ENCODE results near the gene ORC1.
A peak's percentile ranks its signal among the peaks of the same experiment; 100 is the strongest.

ORC1 gene

GRCh38 chr1:52404116-52404974 lies at the start of gene ORC1, which contains the start of gene PRPF38A:
ORC1 (minus strand) TSS chr1:52404423; CDS start chr1:52402223, 2,200 bp downstream.
PRPF38A (plus strand) TSS chr1:52404602; CDS start chr1:52404750, 148 bp downstream.
- H3K27ac ChIP-seq, result peak within 1 kb of the TSS; percentile 87 to 98 (median 94)
- H3K9ac ChIP-seq, result peak within 1 kb of the TSS; percentile 88 to 98 (median 93)
- peak within 1 kb of the TSS; percentile 75 to 92 (median 89) for H3K4me2 ChIP-seq
- H3K9me3 ChIP-seq (replicated peaks in 1 of 11), result no peaks in the 10 kb centered on the region
- H3K4me1 ChIP-seq, result peaks cover 29 to 36% (median 34%) of the 10 kb centered on the region in 10 experiments
- no peaks in the 10 kb centered on the region for H3K27me3 ChIP-seq
- peak; percentile 70 to 95 (median 86); a peak in 21 of 22 replicates for TF ChIP-seq Cebpa-rat (IDR thresholded peaks at IDR 0.05)
- peaks cover 0 to 41% (median 0%) of the 10 kb centered on the region in 11 experiments; a peak in 8 of 22 replicates for H4K20me1 ChIP-seq
- peaks cover 23 to 72% (median 64%) of the 10 kb centered on the region in 11 experiments for H3K36me3 ChIP-seq
- peak within 1 kb of the TSS; percentile 77 to 98 (median 83) for H3K4me3 ChIP-seq

GRCh38 chr1:52444463-52444862 lies 40.2 kb upstream of the ORC1 start:
- no peak overlapping the region for H3K9ac ChIP-seq
- H4K20me1 ChIP-seq, result peaks cover 0 to 3% (median 0%) of the 10 kb centered on the region in 11 experiments; a peak in 2 of 22 replicates
- H3K9me3 ChIP-seq (replicated peaks in 1 of 11), result no peaks in the 10 kb centered on the region
- H3K4me1 ChIP-seq, result peaks cover 0 to 19% (median 11%) of the 10 kb centered on the region in 10 experiments; a peak in 16 of 20 replicates
- no peaks in the 10 kb centered on the region for H3K27me3 ChIP-seq
- H3K27ac ChIP-seq, result no peak overlapping the region
- no peak overlapping the region for H3K4me3 ChIP-seq
- TF ChIP-seq Cebpa-rat (IDR thresholded peaks at IDR 0.05), result no peak
- H3K4me2 ChIP-seq, result no peak overlapping the region
- H3K36me3 ChIP-seq, result peaks cover 63 to 98% (median 89%) of the 10 kb centered on the region in 11 experiments

GRCh38 chr1:52439976-52440375 lies 35.8 kb upstream of the ORC1 start:
- Histone ChIP-seq H3K36me3 (peaks cover 67 to 100% (median 97%) of the 10 kb centered on the region in 11 experiments), H3K4me1 (peaks cover 0 to 31% (median 18%) of the 10 kb centered on the region in 10 experiments; a peak in 16 of 20 replicates), H3K9ac (0 out of 22 replicates have a peak overlapping the region, but pooled peaks of 1 of the 11 experiments have one; percentile 16), H4K20me1 (peaks cover 0 to 3% (median 0%) of the 10 kb centered on the region in 11 experiments; a peak in 2 of 22 replicates), H3K27ac (peak overlapping the region in 2 of 11 experiments; percentile 8 to 13; a peak in 2 of 22 replicates), H3K4me2 (peak overlapping the region in 9 of 11 experiments; percentile 7 to 76 (median 60); a peak in 16 of 22 replicates), H3K4me3 (no peak overlapping the region), H3K9me3 (replicated peaks in 1 of 11) (no peaks in the 10 kb centered on the region), H3K27me3 (no peaks in the 10 kb centered on the region)
- peak in 1 of 11 experiments; percentile 23; a peak in 1 of 22 replicates for TF ChIP-seq Cebpa-rat (IDR thresholded peaks at IDR 0.05)

GRCh38 chr1:52436817-52437216 lies 32.6 kb upstream of the ORC1 start:
- H3K4me1 ChIP-seq, result peaks cover 0 to 31% (median 18%) of the 10 kb centered on the region in 10 experiments; a peak in 16 of 20 replicates
- H3K27ac ChIP-seq, result no peak overlapping the region
- H3K36me3 ChIP-seq, result peaks cover 71 to 100% (median 97%) of the 10 kb centered on the region in 11 experiments
- H3K27me3 ChIP-seq, result no peaks in the 10 kb centered on the region
- H3K4me2 ChIP-seq, result no peak overlapping the region
- no peaks in the 10 kb centered on the region for H3K9me3 ChIP-seq (replicated peaks in 1 of 11)
- no peak overlapping the region for H3K4me3 ChIP-seq
- no peak for TF ChIP-seq Cebpa-rat (IDR thresholded peaks at IDR 0.05)
- H4K20me1 ChIP-seq, result peaks cover 0 to 2% (median 0%) of the 10 kb centered on the region in 11 experiments; a peak in 4 of 22 replicates
- H3K9ac ChIP-seq, result no peak overlapping the region

- peaks cover 0 to 24% (median 18%) of the 10 kb centered on the region in 10 experiments; a peak in 16 of 20 replicates for H3K4me1 ChIP-seq
- H3K27ac ChIP-seq, result no peak overlapping the region
- H3K9me3 ChIP-seq (replicated peaks in 1 of 11), result no peaks in the 10 kb centered on the region
- no peaks in the 10 kb centered on the region for H3K27me3 ChIP-seq
- H3K4me2 ChIP-seq, result no peak overlapping the region
- H3K9ac ChIP-seq, result no peak overlapping the region
- no peaks in the 10 kb centered on the region; a peak in 3 of 22 replicates for H4K20me1 ChIP-seq
- peaks cover 74 to 100% (median 97%) of the 10 kb centered on the region in 11 experiments for H3K36me3 ChIP-seq
- no peak overlapping the region for H3K4me3 ChIP-seq
- no peak for TF ChIP-seq Cebpa-rat (IDR thresholded peaks at IDR 0.05)
Measured at GRCh38 chr1:52435650-52436049, 31.4 kb upstream of the ORC1 start.

GRCh38 chr1:52435211-52435610 lies 31.0 kb upstream of the ORC1 start:
- Histone ChIP-seq H3K4me1 (peaks cover 0 to 19% (median 13%) of the 10 kb centered on the region in 10 experiments; a peak in 16 of 20 replicates), H3K9me3 (replicated peaks in 1 of 11) (no peaks in the 10 kb centered on the region), H4K20me1 (no peaks in the 10 kb centered on the region; a peak in 3 of 22 replicates), H3K9ac (no peak overlapping the region), H3K36me3 (peaks cover 79 to 100% (median 97%) of the 10 kb centered on the region in 11 experiments), H3K4me3 (no peak overlapping the region), H3K4me2 (no peak overlapping the region), H3K27me3 (no peaks in the 10 kb centered on the region), H3K27ac (no peak overlapping the region)
- no peak for TF ChIP-seq Cebpa-rat (IDR thresholded peaks at IDR 0.05)

GRCh38 chr1:52432807-52433206 lies 28.6 kb upstream of the ORC1 start:
- Histone ChIP-seq H3K4me1 (no peaks in the 10 kb centered on the region), H3K27me3 (no peaks in the 10 kb centered on the region), H4K20me1 (no peaks in the 10 kb centered on the region; a peak in 2 of 22 replicates), H3K9ac (no peak overlapping the region), H3K27ac (no peak overlapping the region), H3K4me2 (no peak overlapping the region), H3K36me3 (peaks cover 83 to 100% (median 99%) of the 10 kb centered on the region in 11 experiments), H3K9me3 (replicated peaks in 1 of 11) (no peaks in the 10 kb centered on the region), H3K4me3 (no peak overlapping the region)
- no peak for TF ChIP-seq Cebpa-rat (IDR thresholded peaks at IDR 0.05)

GRCh38 chr1:52427152-52427551 lies 22.9 kb upstream of the ORC1 start:
- TF ChIP-seq Cebpa-rat (IDR thresholded peaks at IDR 0.05), result no peak
- Histone ChIP-seq H4K20me1 (peaks cover 0 to 21% (median 6%) of the 10 kb centered on the region in 11 experiments; a peak in 7 of 22 replicates), H3K4me3 (no peak overlapping the region), H3K27me3 (no peaks in the 10 kb centered on the region), H3K36me3 (peaks cover 55 to 96% (median 84%) of the 10 kb centered on the region in 11 experiments), H3K4me1 (peaks cover 18 to 40% (median 23%) of the 10 kb centered on the region in 10 experiments), H3K4me2 (no peak overlapping the region), H3K9ac (no peak overlapping the region), H3K9me3 (replicated peaks in 1 of 11) (no peaks in the 10 kb centered on the region), H3K27ac (no peak overlapping the region)

- Histone ChIP-seq H3K4me2 (no peak overlapping the region), H3K4me1 (peaks cover 18 to 40% (median 23%) of the 10 kb centered on the region in 10 experiments), H3K9me3 (replicated peaks in 1 of 11) (no peaks in the 10 kb centered on the region), H3K36me3 (peaks cover 55 to 96% (median 84%) of the 10 kb centered on the region in 11 experiments), H3K27ac (no peak overlapping the region), H3K9ac (no peak overlapping the region), H4K20me1 (peaks cover 0 to 26% (median 6%) of the 10 kb centered on the region in 11 experiments; a peak in 8 of 22 replicates), H3K4me3 (no peak overlapping the region), H3K27me3 (no peaks in the 10 kb centered on the region)
- TF ChIP-seq Cebpa-rat (IDR thresholded peaks at IDR 0.05), result no peak
Measured at GRCh38 chr1:52426371-52426770, 22.1 kb upstream of the ORC1 start.
